ENCODE data around the gene LAMB4. TPM values are rescaled to one million over a fixed set of nuclear protein-coding genes. Genes with fewer than 3 reads are reported as not detected.

The LAMB4 gene
- total RNA-seq, 4 donors from 2014 or later = 2.0 to 28.2 (median 8.8) TPM

- Histone ChIP-seq H3K27ac (no peak overlapping the region), H3K4me1 (no peaks in the 10 kb centered on the region), H3K36me3 (no peaks in the 10 kb centered on the region), H3K27me3 (no peaks in the 10 kb centered on the region), H3K9me3 (no peaks in the 10 kb centered on the region), H3K4me3 (no peak overlapping the region)
- no peak for TF ChIP-seq CTCF (IDR thresholded peaks at IDR 0.05)
- no peak for TF ChIP-seq POLR2A (IDR thresholded peaks at IDR 0.05)
- 90 to 93% methylated on average over 4 of the region's 4 CpGs for WGBS, 2 donors
- DNase-seq = no peak
- intact Hi-C loops (cut with DNase I) = no loop called here
These were observed 76.9 kb downstream of the LAMB4 start for GRCh38 chr7:108053250-108053649.

GRCh38 chr7:108051454-108051853 is 78.7 kb downstream of the LAMB4 start:
- Histone ChIP-seq H3K4me3 (no peak overlapping the region), H3K4me1 (no peaks in the 10 kb centered on the region), H3K27ac (no peak overlapping the region), H3K27me3 (no peaks in the 10 kb centered on the region), H3K9me3 (no peaks in the 10 kb centered on the region), H3K36me3 (no peaks in the 10 kb centered on the region)
- 71 to 74% methylated on average over 1 of the region's 1 CpG for WGBS, 2 donors
- DNase-seq = no peak
- intact Hi-C loops (cut with DNase I) = no loop called here
- no peak for TF ChIP-seq POLR2A (IDR thresholded peaks at IDR 0.05)
- TF ChIP-seq CTCF (IDR thresholded peaks at IDR 0.05) = no peak

- H3K27ac ChIP-seq = no peak overlapping the region
- H3K36me3 ChIP-seq = no peaks in the 10 kb centered on the region
- no peaks in the 10 kb centered on the region for H3K4me1 ChIP-seq
- DNase-seq = no peak
- no peak overlapping the region for H3K4me3 ChIP-seq
- intact Hi-C loops (cut with DNase I) = no loop called here
- H3K9me3 ChIP-seq = no peaks in the 10 kb centered on the region
- 78 to 80% methylated on average over 3 of the region's 3 CpGs for WGBS, 2 donors
- TF ChIP-seq CTCF (IDR thresholded peaks at IDR 0.05) = no peak
- H3K27me3 ChIP-seq = no peaks in the 10 kb centered on the region
These were observed 80.2 kb downstream of the LAMB4 start for GRCh38 chr7:108049962-108050361.

- intact Hi-C loops (cut with DNase I) = no loop called here
- TF ChIP-seq CTCF (IDR thresholded peaks at IDR 0.05) (no peak), POLR2A (IDR thresholded peaks at IDR 0.05) (no peak)
These were observed 81.7 kb downstream of the LAMB4 start for GRCh38 chr7:108048422-108048821.

GRCh38 chr7:108046952-108047506 is 83.1 kb downstream of the LAMB4 start:
- DNase-seq = no peak
- Histone ChIP-seq H3K4me1 (peaks cover 0 to 2% (median 0%) of the 10 kb centered on the region in 3 donors), H3K27ac (no peak overlapping the region), H3K9me3 (no peaks in the 10 kb centered on the region), H3K27me3 (no peaks in the 10 kb centered on the region), H3K4me3 (no peak overlapping the region), H3K36me3 (no peaks in the 10 kb centered on the region)
- intact Hi-C loops (cut with DNase I) = no loop called here
- TF ChIP-seq CTCF (IDR thresholded peaks at IDR 0.05) (no peak), POLR2A (IDR thresholded peaks at IDR 0.05) (no peak)
- 67 to 69% methylated on average over 6 of the region's 6 CpGs for WGBS, 2 donors

More at GRCh38 chr7:108048422-108048821, 81.7 kb downstream of the LAMB4 start:
- no peak overlapping the region for H3K27ac ChIP-seq
- peaks cover 0 to 2% (median 0%) of the 10 kb centered on the region in 3 donors for H3K4me1 ChIP-seq
- H3K9me3 ChIP-seq = no peaks in the 10 kb centered on the region
- WGBS, 2 donors = 97 to 98% methylated on average over 3 of the region's 3 CpGs
- no peaks in the 10 kb centered on the region for H3K36me3 ChIP-seq
- DNase-seq = no peak
- H3K27me3 ChIP-seq = no peaks in the 10 kb centered on the region
- H3K4me3 ChIP-seq = no peak overlapping the region
